Right lobe of liver (tissue), 6 donors: ENCODE results near the gene GAD1. TPM values are rescaled to one million over a fixed set of nuclear protein-coding genes. Genes with fewer than 3 reads are reported as not detected.

Source experiments
- ATAC-seq, 4 donors: fragments of 200-7000 bp; cut with Tn5 transposase; one replicate each; pipeline ENCODE4 v1.9.1; 2020; ENCODE audit warnings: mild to moderate bottlenecking in 4 of 4, moderate library complexity in 4 of 4
- DNase-seq, 3 donors: peaks; one replicate each; pipeline ENCODE4 v3.0.0-alpha.2; 2020
- H3K27ac ChIP-seq, 3 donors: fragments of 200-600 bp; one replicate each; pipeline ENCODE4 v1.8.0; 2022
- H3K27me3 ChIP-seq, 2 donors: fragments of 200-600 bp; one replicate each; pipeline ENCODE4 v1.8.0; 2022
- H3K36me3 ChIP-seq, 4 donors: fragments of 200-600 bp; sonication (generic) in 1 of 4; one replicate each; pipeline versions ENCODE4 v1.5.1 to v1.8.0; 2017 to 2022; ENCODE audit warnings: control low read depth in 1 of 4
- H3K4me1 ChIP-seq, 4 donors: fragments of 200-600 bp; sonication (generic) in 1 of 4; one replicate each; pipeline versions ENCODE4 v1.5.1 to v1.8.0; 2017 to 2022; ENCODE audit warnings: control low read depth in 1 of 4
- H3K4me3 ChIP-seq, 3 donors: fragments of 200-600 bp; one replicate each; pipeline ENCODE4 v1.8.0; 2022
- H3K9me3 ChIP-seq, 4 donors: fragments of 200-600 bp; sonication (generic) in 1 of 4; one replicate each; pipeline versions ENCODE4 v1.5.1 to v1.8.0; 2017 to 2022; ENCODE audit warnings: control low read depth in 1 of 4
- CTCF ChIP-seq, 4 donors: fragments of 200-600 bp in 3 of 4; fragments of 450-650 bp in 1 of 4; IDR thresholded peaks; one replicate each; pipeline versions ENCODE4 v1.5.1 to v1.8.0; 2016 to 2022; ENCODE audit warnings: antibody characterized with exemption in 4 of 4, mild to moderate bottlenecking in 2 of 4
- POLR2A ChIP-seq: fragments of 450-650 bp; IDR thresholded peaks from one replicate; pipeline ENCODE4 v1.6.1; 2017; ENCODE audit warnings: antibody characterized with exemption, mild to moderate bottlenecking
- WGBS: methylation state at CpG from one replicate; pipeline ENCODE4 v1.1.6; 2018; ENCODE audit warnings: low coverage, low lambda C conversion rate; ENCODE audit not compliant: insufficient coverage; ENCODE audit errors: missing lambda C conversion rate; 5-methylcytosine and 5-hydroxymethylcytosine counted together
- intact Hi-C, 2 donors: fragments of 100-400 bp; cut with DNase I; formaldehyde crosslinking; loops; one replicate each; pipeline versions ENCODE4 v1.11.2 to v1.14.1; 2022
- total RNA-seq, 6 experiments: library from RNA; depleted of rRNA in 2 of 6; stranded (reverse); fragments of >200 nt in 2 of 6; fragmentation: NEBNext Ultra II Directional in 3 of 6; extraction: Animal tissue kit (Norgen Biotek cat#: 25700) in 3 of 6; gene quantifications; one replicate each; pipeline versions ENCODE4 v1.1.0 to v1.2.4, GENCODE V29; 2016 to 2023
- donor health status: DM: no; HTN: yes; CAD: no.
- donor health status: DM: no; HTN: no; CAD: no.
- donor health status: DM: no; HTN: no; CAD: no.
- donor health status: DM: no; HTN: yes; CAD: no.
- donor health status: DM: no; HTN: yes; CAD: no.

Gene GAD1
- total RNA-seq, 6 experiments from 2014 or later: not detected

- H3K27me3 ChIP-seq: no peaks in the 10 kb centered on the region
- H3K27ac ChIP-seq: no peak overlapping the region
- H3K36me3 ChIP-seq: no peaks in the 10 kb centered on the region
- no peak for TF ChIP-seq POLR2A
- ATAC-seq: no peak
- H3K4me1 ChIP-seq: no peaks in the 10 kb centered on the region
- no peak for DNase-seq
- no peak overlapping the region for H3K4me3 ChIP-seq
- WGBS: 92% methylated on average over 1 of the region's 1 CpG
- intact Hi-C loops: no loop called here
- no peaks in the 10 kb centered on the region for H3K9me3 ChIP-seq
Measured at GRCh38 chr2:170886386-170886785, 69.7 kb downstream of the GAD1 start.

GRCh38 chr2:170887496-170887895 lies 70.8 kb downstream of the GAD1 start:
- no peaks in the 10 kb centered on the region for H3K27me3 ChIP-seq
- no peak overlapping the region for H3K27ac ChIP-seq
- no peak for ATAC-seq
- no peaks in the 10 kb centered on the region for H3K36me3 ChIP-seq
- H3K9me3 ChIP-seq: no peaks in the 10 kb centered on the region
- no peak for DNase-seq
- H3K4me3 ChIP-seq: no peak overlapping the region
- no peaks in the 10 kb centered on the region for H3K4me1 ChIP-seq
- intact Hi-C loops: no loop called here
- TF ChIP-seq POLR2A (no peak), CTCF (IDR thresholded peaks at IDR 0.05) (no peak)

GRCh38 chr2:170887896-170888295 lies 71.2 kb downstream of the GAD1 start:
- ATAC-seq (no peak), DNase-seq (no peak)
- Histone ChIP-seq H3K9me3 (no peaks in the 10 kb centered on the region), H3K4me3 (no peak overlapping the region), H3K27me3 (no peaks in the 10 kb centered on the region), H3K27ac (no peak overlapping the region), H3K4me1 (no peaks in the 10 kb centered on the region), H3K36me3 (no peaks in the 10 kb centered on the region)
- no peak for TF ChIP-seq POLR2A
- intact Hi-C loops: no loop called here
- WGBS: 86% methylated on average over 3 of the region's 3 CpGs

GRCh38 chr2:170891893-170892292 lies 75.2 kb downstream of the GAD1 start:
- no peak overlapping the region for H3K27ac ChIP-seq
- no peaks in the 10 kb centered on the region for H3K36me3 ChIP-seq
- DNase-seq (no peak), ATAC-seq (no peak)
- no peaks in the 10 kb centered on the region for H3K27me3 ChIP-seq
- no peak for TF ChIP-seq CTCF (IDR thresholded peaks at IDR 0.05)
- TF ChIP-seq POLR2A: no peak
- 55% methylated on average over 1 of the region's 4 CpGs for WGBS
- no peak overlapping the region for H3K4me3 ChIP-seq
- no peaks in the 10 kb centered on the region for H3K9me3 ChIP-seq
- intact Hi-C loops: no loop called here
- H3K4me1 ChIP-seq: peaks cover 0 to 12% (median 2%) of the 10 kb centered on the region in 4 donors

GRCh38 chr2:170892391-170892951 lies 75.8 kb downstream of the GAD1 start:
- DNase-seq (no peak), ATAC-seq (no peak)
- intact Hi-C loops: no loop called here
- Histone ChIP-seq H3K9me3 (no peaks in the 10 kb centered on the region), H3K27me3 (no peaks in the 10 kb centered on the region), H3K4me3 (no peak overlapping the region), H3K4me1 (peaks cover 0 to 12% (median 2%) of the 10 kb centered on the region in 4 donors), H3K36me3 (no peaks in the 10 kb centered on the region), H3K27ac (no peak overlapping the region)
- 88% methylated on average over 7 of the region's 9 CpGs for WGBS
- TF ChIP-seq POLR2A (no peak), CTCF (IDR thresholded peaks at IDR 0.05) (no peak)
